HFFc6 (cell line): ENCODE measurements around the gene TPSB2. TPM values are rescaled to one million over a fixed set of nuclear protein-coding genes. Genes with fewer than 3 reads are reported as not detected.
"Not testable (repeated sequence)": the region's sequence is repeated elsewhere in the genome, so short reads cannot be mapped to it uniquely, and the experiment has no call there.

Experiments
- DNase-seq: peaks from one replicate; pipeline ENCODE4 v3.0.0-alpha.2; 2018
- H3K27ac Mint-ChIP-seq: 2 replicates; pipeline ENCODE4 v1.8.0; 2020; ENCODE audit warnings: mild to moderate bottlenecking, mixed read lengths
- H3K27me3 Mint-ChIP-seq: 2 replicates; pipeline ENCODE4 v1.8.0; 2021; ENCODE audit warnings: mild to moderate bottlenecking, moderate library complexity, mixed read lengths; ENCODE audit not compliant: insufficient read depth
- H3K36me3 Mint-ChIP-seq: 2 replicates; pipeline ENCODE4 v1.8.0; 2021; ENCODE audit warnings: low read depth, mixed read lengths
- H3K4me1 Mint-ChIP-seq: 2 replicates; pipeline ENCODE4 v1.8.0; 2020; ENCODE audit warnings: low read depth, mixed read lengths
- H3K4me3 Mint-ChIP-seq: 2 replicates; pipeline ENCODE4 v1.8.0; 2020; ENCODE audit warnings: mild to moderate bottlenecking, moderate library complexity, mixed read lengths
- H3K9me3 Mint-ChIP-seq: 2 replicates; pipeline ENCODE4 v1.8.0; 2020; ENCODE audit warnings: mild to moderate bottlenecking, mixed read lengths
- total RNA-seq, 6 experiments: library from RNA; stranded (reverse); fragmentation: NEBNext Ultra II Directional; extraction: Animal tissue kit (Norgen Biotek cat#: 25700); gene quantifications; 2 replicates in 1 of 6; 3 replicates in 5 of 6; pipeline ENCODE4 v1.2.3, GENCODE V29; 2021
- TF ChIP-seq, protein P1 (sequence below): fragments of 200-600 bp; sonication (generic); IDR thresholded peaks from 2 replicates; pipeline ENCODE4 v1.5.0; 2021; ENCODE audit warnings: antibody characterized with exemption, mild to moderate bottlenecking

Gene TPSB2
- total RNA-seq, 6 experiments from 2014 or later = not detected

DNA sequence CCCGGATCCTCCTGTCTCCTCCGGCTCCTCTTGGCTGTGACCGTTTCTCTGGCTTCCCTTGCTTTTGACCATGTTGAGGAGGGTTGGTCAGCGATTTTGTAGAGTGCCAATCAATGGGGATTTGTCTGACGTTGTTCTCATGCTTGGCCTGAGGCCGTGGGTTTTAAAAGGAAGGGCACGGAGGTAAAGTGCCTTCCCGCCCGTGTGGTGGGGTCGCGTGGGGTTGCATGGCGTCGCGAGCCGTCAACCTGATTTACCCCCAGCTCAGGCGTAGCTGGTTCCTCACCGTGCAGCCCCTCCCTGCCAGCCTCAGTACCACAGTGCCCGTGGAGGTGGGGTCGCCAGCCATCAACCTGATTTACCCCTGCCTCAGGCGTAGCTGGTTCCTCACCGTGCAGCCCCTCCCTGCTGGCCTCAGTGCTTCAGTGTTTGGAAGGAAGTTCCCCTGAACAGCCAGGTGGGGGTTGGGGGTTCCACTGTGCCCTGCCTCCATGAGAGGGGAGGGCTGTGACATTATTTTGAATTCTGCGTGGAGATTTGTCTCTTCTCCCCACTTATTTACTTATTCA is 15.6 kb upstream of the TPSB2 start:
- Mint-ChIP-seq H3K36me3 (no peaks in the 10 kb centered on the region), H3K4me1 (no peaks in the 10 kb centered on the region), H3K27me3 (peaks cover 11% of the 10 kb centered on the region; the same call in 1 of the 2 replicates), H3K27ac (no peak overlapping the region), H3K9me3 (no peaks in the 10 kb centered on the region), H3K4me3 (no peak overlapping the region)
- TF ChIP-seq, protein P1, sequence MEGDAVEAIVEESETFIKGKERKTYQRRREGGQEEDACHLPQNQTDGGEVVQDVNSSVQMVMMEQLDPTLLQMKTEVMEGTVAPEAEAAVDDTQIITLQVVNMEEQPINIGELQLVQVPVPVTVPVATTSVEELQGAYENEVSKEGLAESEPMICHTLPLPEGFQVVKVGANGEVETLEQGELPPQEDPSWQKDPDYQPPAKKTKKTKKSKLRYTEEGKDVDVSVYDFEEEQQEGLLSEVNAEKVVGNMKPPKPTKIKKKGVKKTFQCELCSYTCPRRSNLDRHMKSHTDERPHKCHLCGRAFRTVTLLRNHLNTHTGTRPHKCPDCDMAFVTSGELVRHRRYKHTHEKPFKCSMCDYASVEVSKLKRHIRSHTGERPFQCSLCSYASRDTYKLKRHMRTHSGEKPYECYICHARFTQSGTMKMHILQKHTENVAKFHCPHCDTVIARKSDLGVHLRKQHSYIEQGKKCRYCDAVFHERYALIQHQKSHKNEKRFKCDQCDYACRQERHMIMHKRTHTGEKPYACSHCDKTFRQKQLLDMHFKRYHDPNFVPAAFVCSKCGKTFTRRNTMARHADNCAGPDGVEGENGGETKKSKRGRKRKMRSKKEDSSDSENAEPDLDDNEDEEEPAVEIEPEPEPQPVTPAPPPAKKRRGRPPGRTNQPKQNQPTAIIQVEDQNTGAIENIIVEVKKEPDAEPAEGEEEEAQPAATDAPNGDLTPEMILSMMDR = no peak
- no peak for DNase-seq

DNA sequence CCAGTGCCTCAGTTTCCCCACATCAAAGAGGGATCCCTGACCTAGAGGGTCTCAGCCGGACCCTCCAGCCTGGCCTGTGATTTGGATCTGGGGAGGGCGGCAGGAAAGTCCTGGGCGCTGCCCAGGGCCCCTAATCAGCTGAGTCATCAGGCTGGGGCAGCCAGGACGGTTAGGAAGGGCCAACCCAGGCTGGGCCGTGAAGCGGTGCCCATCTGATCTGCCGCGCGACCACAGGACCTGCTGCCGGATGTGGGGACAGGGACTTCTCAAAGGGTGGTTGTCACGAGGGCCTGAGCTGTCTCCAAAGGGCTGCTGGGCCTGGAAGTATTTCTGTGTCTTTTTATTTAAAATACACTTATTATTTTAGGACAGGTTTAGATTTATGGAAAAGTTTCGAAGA is 14.9 kb upstream of the TPSB2 start:
- no peaks in the 10 kb centered on the region for H3K9me3 Mint-ChIP-seq

DNA sequence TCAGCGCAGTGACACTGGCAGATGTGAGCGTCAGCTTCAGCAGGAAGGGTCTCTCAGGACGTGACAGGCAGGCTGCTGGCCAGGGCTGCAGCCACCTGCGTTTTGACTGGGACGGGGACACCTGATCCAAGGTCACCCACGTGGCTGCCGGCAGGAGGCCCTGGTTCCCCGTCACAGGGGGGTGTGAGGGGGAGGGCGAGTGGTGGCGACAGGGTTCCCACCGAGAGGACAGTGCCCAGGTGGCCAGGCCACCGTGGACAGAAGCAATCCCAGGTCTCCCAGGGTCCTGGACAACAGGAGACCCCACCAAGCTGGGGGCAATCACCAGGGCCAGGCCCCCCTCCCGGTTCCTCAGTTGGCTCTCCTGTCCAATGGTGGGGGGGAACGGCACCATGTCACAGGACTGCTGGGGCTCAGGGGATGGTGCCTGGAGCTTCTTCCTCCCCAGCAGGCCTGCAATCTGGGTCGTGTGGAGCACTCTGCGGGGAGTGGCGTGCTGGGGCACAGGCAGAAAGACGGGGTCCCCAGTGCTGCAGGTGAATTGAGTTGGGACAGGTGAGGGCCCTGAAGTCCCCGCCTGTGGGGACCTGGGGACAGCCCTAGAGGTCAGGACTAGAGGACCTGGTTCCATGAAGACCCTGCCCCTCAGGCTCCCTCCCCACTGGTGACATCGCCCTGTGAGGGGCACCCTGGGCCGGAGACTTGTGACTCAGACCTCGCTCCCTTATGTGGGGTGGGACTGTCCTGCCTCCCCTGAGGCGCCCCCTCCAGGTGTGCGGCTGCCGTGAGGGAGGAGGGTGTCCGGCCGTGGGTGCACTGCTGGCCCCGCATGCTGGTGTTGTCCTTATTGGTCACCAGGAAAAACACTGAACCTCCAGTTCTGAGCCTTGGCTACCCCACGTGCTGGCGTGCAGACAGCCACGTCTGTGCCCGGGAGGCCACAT is 14.2 kb upstream of the TPSB2 start:
- not testable (repeated sequence) for H3K36me3 Mint-ChIP-seq, H3K4me3 Mint-ChIP-seq, H3K4me1 Mint-ChIP-seq, H3K9me3 Mint-ChIP-seq, DNase-seq, H3K27ac Mint-ChIP-seq
- peaks cover 11% of the 10 kb centered on the region; the same call in 1 of the 2 replicates for H3K27me3 Mint-ChIP-seq

More for the DNA sequence above, 14.9 kb upstream of the TPSB2 start:
- TF ChIP-seq, protein P1 = no peak
- Mint-ChIP-seq H3K27ac (no peak overlapping the region), H3K4me1 (no peaks in the 10 kb centered on the region), H3K36me3 (no peaks in the 10 kb centered on the region), H3K4me3 (no peak overlapping the region), H3K27me3 (peaks cover 11% of the 10 kb centered on the region; the same call in 1 of the 2 replicates)
- no peak for DNase-seq

DNA sequence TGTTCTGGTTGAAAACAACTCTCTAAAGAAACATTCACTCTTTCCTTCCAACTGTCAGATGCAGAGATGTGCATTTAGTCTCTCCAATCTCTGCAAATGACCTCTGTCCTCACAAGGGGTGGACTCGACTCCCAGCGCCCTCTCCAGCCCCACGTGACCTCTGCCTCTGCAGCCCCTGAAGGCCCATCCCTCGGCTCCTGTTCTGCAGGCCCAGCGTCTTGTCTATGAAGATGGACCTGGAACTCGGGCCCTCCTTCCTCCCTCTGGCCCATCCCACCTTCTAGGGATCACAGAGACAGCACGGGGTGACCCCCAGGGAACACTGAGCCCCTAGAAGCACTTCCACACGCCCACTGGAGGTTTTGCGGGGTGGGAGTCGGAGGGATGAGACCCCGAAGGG is 13.4 kb upstream of the TPSB2 start:
- not testable (repeated sequence) for H3K27ac Mint-ChIP-seq, DNase-seq, H3K9me3 Mint-ChIP-seq, H3K4me3 Mint-ChIP-seq, H3K4me1 Mint-ChIP-seq, H3K36me3 Mint-ChIP-seq
- H3K27me3 Mint-ChIP-seq = peaks cover 13% of the 10 kb centered on the region; the same call in 1 of the 2 replicates

DNA sequence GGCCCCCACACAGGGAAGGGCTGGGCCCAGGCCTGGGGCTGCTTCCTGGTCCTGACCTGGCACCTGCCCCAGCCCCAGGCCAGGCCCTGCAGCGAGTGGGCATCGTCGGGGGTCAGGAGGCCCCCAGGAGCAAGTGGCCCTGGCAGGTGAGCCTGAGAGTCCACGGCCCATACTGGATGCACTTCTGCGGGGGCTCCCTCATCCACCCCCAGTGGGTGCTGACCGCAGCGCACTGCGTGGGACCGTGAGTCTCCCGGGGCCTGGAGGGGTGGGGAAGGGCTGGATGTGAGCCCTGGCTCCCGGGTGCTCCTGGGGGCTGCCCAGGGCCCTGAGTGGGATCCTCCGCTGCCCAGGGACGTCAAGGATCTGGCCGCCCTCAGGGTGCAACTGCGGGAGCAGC is 11.1 kb upstream of the TPSB2 start:
- H3K36me3 Mint-ChIP-seq, H3K9me3 Mint-ChIP-seq, H3K27ac Mint-ChIP-seq, DNase-seq, H3K4me3 Mint-ChIP-seq, H3K27me3 Mint-ChIP-seq, H3K4me1 Mint-ChIP-seq: not testable (repeated sequence)

DNA sequence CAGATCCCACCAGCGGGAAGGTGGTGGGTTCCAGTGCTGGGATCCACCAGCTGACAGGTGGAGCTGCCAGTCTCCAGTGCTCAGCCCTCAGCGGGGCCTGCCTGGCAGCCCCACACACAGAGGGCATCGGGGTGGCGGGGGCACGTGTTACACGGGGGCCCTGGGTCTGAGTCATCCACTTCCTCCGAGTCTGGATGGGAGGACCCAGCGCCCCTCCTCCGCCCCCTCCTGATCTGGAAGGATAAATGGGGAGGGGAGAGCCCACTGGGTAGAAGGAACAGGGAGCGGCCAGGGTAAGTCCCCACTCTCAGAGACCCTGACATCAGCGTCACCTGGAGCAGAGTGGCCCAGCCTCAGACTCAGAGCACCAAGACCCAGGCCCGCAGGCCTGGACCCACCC is 10.5 kb upstream of the TPSB2 start, which contains the start of gene TPSAB1:
Gene TPSAB1, plus strand, starts transcription at position 270 of the 400 bp plus-strand sequence. CDS start 234 bp downstream, outside the sequence.
- not testable (repeated sequence) for H3K9me3 Mint-ChIP-seq, DNase-seq, H3K4me3 Mint-ChIP-seq, H3K27ac Mint-ChIP-seq, H3K4me1 Mint-ChIP-seq, H3K27me3 Mint-ChIP-seq, H3K36me3 Mint-ChIP-seq

DNA sequence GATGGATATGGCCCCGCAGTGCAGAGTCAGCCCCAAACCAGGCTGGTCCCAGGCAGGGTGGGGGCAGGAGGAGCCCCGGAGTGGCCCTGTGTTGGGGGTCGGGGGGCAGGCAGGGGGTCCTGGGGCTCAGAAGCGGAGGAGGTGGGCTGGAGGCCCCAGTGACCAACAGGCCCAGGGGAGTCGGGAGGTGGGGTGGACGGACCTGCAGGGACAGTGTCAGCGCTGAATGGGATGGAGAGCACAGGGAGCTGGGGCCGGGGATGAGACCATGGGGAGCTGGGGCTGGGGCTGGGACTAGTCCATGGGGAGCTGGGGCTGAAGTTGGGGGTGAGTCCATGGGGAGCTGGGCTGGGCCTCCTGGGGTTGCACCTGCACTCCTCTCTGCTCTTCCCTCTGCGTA is 9.6 kb upstream of the TPSB2 start:
- DNase-seq, H3K27me3 Mint-ChIP-seq, H3K4me1 Mint-ChIP-seq, H3K27ac Mint-ChIP-seq, H3K4me3 Mint-ChIP-seq, H3K9me3 Mint-ChIP-seq, H3K36me3 Mint-ChIP-seq: not testable (repeated sequence)

DNA sequence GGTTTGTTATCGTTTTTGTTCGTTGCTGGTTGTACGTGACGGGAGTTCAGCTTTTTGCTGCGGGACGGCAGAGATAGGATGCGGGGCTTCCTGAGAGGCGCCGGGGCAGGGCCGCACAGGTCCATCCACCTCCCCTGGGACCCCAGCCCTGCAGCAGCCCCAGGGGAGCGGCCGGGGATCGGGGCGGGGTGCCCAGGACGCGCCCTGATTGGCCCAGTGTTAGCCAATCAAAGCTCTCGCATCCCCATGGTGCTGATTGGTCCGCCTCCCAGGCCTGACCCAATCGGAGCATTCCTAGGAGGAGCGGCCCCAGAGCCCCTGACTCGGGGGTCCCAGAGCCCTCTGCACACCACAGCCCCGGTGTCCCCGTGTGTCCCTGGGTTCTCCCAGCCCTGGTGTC is 8.9 kb upstream of the TPSB2 start:
- not testable (repeated sequence) for H3K4me1 Mint-ChIP-seq, DNase-seq, H3K36me3 Mint-ChIP-seq, H3K9me3 Mint-ChIP-seq, H3K27ac Mint-ChIP-seq, H3K27me3 Mint-ChIP-seq, H3K4me3 Mint-ChIP-seq
